ENCODE results near the gene ECEL1.

ECEL1 gene

DNA sequence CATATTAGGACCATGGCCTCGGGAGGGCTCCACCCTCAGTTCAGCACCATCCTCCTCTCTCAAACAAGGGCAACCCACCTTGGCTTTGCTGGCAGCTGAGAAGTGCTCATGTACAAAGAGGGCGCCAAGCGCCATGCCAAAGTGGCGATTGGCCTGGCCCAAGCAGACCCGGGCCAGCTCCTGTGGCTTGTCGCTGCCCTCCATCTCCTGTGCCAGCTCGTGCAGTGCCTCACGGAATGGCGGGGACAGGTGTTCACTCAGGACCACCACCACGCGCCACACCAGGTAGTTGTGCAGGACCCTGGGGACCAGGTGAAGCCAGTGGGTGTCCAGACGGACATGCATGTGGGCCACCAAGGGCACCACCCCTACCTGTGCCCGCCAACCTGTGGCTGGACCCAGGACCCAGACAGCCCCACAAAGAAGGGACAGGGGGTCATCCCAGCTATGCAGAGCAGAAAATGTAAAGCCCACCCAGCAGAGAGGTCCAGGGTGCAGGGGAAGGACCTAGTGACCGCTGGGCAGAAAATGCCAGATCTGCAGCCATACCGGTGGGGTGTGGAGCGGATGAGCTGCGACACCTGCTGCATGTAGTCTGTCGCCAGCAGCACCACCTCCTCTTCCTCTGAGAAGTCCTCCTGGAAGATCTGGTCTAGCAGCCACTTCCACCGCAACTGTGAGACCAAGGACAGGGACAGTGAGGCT, 3.6 kb downstream of the ECEL1 start:
- H3K36me3 Mint-ChIP-seq, result no peaks in the 10 kb centered on the region
- no peak overlapping the region for H3K27ac Mint-ChIP-seq
- peaks cover 14% of the 10 kb centered on the region for H3K27me3 Mint-ChIP-seq
- no peak overlapping the region for H3K4me3 Mint-ChIP-seq
- H3K9me3 Mint-ChIP-seq, result no peaks in the 10 kb centered on the region
- peaks cover 9% of the 10 kb centered on the region for H3K4me1 Mint-ChIP-seq

GRCh38 chr2:232483311-232483922, 4.2 kb downstream of the ECEL1 start:
- Mint-ChIP-seq H3K27ac (no peak overlapping the region), H3K27me3 (peaks cover 9% of the 10 kb centered on the region), H3K4me1 (peaks cover 5% of the 10 kb centered on the region), H3K4me3 (no peak overlapping the region), H3K9me3 (no peaks in the 10 kb centered on the region), H3K36me3 (no peaks in the 10 kb centered on the region)

DNA sequence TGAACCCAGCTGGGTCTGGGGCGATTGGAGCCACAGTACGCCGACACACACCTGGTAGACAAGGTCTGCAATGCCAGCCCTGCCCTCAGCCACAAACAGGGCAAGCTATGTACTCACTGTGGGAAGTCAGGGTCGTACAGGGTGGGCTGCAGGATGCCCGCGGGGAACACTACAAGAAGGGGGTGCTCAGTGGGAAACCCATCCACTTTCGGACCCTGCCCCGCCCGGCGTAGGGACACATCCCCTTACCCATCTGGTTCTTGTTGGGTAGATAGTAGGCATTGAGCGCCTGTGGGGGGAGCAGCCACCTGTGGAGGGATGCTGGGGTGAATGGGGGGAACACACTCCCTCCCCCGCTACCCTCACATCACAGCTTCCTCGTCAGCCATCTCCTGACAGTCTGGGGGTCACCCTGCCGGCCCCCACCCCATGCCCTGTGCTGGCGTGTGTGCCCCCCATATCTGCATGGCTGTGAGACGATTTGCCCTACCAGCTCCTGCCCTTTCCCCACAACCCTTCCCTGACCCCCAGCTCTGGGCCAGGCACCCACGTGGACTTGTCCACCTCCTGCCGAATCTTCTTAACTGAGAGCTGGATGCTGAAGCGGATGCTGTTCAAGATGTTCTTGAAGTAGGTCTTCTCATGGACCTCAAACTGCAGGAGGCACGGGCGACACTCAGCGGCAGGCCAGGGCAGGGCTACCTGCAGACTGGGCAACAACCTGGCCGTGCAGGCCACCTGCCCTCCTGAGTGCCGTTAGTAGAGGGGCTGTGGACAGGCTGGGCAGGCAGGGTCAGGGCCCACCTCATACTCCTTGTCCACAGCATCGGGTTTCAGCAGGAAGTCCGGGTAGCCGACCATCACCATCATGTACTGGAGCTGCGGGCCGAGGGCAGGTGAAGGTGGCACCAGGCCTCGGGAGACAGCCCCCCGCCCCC, 5.1 kb downstream of the ECEL1 start:
- no peaks in the 10 kb centered on the region for H3K9me3 Mint-ChIP-seq
- H3K36me3 Mint-ChIP-seq, result no peaks in the 10 kb centered on the region
- H3K4me3 Mint-ChIP-seq, result no peak overlapping the region
- H3K4me1 Mint-ChIP-seq, result peaks cover 5% of the 10 kb centered on the region
- H3K27me3 Mint-ChIP-seq, result peaks cover 9% of the 10 kb centered on the region
- H3K27ac Mint-ChIP-seq, result no peak overlapping the region

DNA sequence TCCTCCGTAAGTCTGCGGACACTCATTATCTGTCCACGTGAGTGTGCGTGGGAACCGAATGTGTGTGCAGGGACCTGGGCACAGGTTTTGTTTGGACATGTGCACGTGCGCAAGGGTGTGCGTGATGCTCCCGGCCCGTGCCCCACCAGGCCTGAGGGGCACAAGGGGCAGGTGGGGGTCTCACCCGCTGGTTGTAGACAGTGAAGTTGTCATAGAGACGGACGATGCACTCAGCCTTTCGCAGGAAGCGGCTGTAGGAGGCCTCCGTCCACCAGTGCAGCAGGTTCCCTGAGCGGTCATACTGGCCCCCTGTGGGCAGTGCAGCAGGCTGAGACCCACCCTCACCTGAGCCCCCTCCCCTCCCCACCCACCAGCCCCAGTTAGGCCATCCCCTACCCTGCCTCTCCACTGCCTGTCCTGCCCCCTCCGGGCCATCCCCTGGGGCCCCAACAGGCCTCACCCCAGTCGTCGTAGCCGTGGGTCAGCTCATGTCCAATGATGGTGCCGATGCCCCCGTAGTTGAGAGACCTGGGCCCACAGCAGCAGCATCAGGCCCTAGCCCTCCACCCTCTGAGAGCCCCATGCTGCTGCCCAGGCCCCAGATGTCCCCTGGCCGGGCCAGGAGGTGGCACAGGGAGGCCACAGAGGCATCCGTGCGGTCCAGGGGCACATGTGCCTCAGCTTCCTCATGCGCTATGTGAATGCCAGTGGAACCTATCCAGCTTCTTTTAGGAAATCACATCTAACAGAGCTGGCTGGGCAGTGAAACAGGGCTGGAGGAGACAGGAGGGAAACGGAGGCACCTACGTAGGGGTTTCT, 6.1 kb downstream of the ECEL1 start:
- Mint-ChIP-seq H3K27ac (no peak overlapping the region), H3K4me3 (no peak overlapping the region), H3K4me1 (peaks cover 5% of the 10 kb centered on the region), H3K27me3 (peaks cover 9% of the 10 kb centered on the region), H3K9me3 (no peaks in the 10 kb centered on the region), H3K36me3 (no peaks in the 10 kb centered on the region)

- no peaks in the 10 kb centered on the region for H3K9me3 Mint-ChIP-seq
- H3K27ac Mint-ChIP-seq, result peak overlapping the region; percentile 68
- no peaks in the 10 kb centered on the region for H3K36me3 Mint-ChIP-seq
- peaks cover 5% of the 10 kb centered on the region for H3K4me1 Mint-ChIP-seq
- peaks cover 10% of the 10 kb centered on the region for H3K27me3 Mint-ChIP-seq
- no peak overlapping the region for H3K4me3 Mint-ChIP-seq
These were observed 7.1 kb downstream of the ECEL1 start for GRCh38 chr2:232480201-232481190.

DNA sequence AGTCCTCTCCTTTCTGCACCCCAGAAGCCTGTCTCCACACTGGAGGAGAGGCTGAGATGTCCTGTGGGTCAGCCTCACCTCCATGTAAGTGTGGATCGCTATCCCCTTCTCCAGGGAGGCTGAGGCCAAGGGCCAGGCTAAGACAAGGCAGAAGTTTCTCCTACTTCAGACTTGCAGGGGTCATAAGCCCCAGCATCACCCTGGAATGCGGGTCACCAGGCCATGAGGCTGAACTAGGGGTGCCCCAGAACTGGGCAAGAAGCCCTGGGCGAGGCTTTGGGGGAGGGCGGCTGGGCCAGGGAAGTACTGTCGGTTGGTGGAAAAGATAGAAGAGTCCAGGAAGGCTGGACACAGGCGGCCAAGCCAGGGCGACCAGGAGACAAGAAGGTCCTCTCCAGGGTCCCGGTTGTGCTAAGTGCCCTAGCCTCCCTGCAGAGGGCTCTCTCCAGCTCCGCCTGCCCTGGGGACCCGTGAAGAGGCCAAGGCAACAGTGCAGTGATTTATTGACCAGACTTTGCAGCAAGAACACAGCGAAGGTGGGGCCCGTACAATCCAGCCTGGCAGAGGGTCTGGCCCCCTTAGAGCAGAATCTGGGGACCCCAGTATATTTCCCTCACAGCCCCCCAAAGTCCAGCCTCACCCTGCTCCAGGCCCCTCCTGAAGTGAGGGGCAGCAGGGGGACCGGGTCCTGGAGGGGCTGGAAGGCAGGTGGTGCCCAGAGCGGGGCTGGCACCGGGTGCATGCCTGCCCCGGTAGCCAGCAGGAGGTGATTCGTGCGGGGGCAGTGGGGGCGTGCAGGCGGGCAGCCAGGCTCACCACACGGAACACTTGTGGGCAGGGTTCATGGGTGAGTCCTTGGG, 8.1 kb downstream of the ECEL1 start:
- H3K4me3 Mint-ChIP-seq, result no peak overlapping the region
- no peaks in the 10 kb centered on the region for H3K9me3 Mint-ChIP-seq
- no peaks in the 10 kb centered on the region for H3K36me3 Mint-ChIP-seq
- H3K27ac Mint-ChIP-seq, result no peak overlapping the region
- peaks cover 3% of the 10 kb centered on the region for H3K27me3 Mint-ChIP-seq
- no peaks in the 10 kb centered on the region for H3K4me1 Mint-ChIP-seq

DNA sequence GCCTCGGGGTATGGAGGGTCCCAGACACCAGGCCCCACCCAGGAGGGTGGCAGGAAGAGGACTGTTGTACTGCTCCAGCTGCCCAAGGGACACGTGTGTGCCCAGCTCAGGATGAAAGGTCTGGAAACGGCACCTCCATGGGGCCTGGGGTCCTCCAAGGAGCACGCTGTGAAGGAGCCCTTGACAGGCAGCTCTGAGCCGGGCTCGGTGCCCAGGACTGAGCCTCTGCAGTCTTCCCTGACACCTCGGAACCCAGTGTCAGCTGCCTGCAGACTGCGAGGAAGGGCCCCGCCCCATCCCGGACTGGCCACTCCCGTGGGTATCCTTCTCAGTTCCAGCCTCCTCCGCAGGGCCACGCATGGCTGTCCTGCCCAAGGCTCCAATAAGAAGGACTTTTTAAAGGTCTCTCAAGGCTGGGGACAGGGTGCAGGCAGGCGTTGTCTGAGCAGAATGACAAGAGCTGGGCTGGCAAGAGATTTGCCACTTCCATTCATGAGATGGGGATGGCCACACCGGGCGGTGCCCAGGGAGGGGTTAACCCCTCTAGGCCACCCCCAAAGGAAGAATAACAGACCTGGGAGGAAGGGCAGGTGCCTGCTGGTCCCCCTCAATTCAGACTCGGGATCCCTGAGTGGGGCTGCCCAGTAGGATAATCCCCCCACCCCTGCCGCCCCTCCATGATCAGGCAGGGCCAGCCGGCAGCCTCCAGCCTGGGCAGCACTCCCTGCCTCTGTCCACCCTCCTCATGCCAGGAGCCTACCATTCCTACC, 8.9 kb downstream of the ECEL1 start:
- H3K4me1 Mint-ChIP-seq, result no peaks in the 10 kb centered on the region
- H3K27ac Mint-ChIP-seq, result no peak overlapping the region
- peaks cover 1% of the 10 kb centered on the region for H3K27me3 Mint-ChIP-seq
- no peaks in the 10 kb centered on the region for H3K36me3 Mint-ChIP-seq
- H3K4me3 Mint-ChIP-seq, result no peak overlapping the region
- H3K9me3 Mint-ChIP-seq, result no peaks in the 10 kb centered on the region

DNA sequence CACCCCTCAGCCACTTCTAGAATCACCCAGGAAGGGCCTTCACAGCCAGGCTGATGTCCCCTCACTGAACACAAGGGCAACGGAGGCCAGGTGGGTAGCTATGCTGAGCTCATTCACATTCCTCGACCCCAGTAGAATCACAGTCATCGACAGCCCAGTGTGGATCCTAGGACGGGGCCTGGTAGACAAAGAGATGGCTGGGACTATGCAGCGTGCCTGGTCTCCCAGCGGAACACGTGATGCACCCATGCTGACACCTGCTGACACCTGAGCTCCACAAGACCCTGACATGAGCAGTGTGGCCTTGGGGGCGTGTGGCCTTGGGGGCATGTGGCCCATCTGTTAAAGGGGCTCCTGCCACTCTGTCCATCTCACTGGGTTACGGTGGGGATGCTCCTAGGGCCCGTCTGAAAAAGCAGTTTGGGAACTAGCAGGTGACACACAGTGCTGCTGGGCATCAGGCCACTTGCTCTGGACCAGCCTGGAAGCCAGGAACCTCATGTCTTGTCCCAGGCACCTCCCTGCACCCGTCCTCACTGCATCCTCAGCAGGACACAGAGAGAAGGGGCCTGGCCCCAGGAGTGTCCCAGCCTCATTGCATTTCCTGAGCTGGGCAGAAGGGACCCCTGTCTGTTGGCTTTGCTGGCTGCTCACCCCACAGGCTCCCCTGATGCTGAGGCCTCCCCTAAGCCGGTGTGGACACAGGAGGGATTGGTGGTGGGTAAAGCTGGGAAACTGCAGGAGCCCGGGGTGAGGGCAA, 9.7 kb downstream of the ECEL1 start:
- no peak overlapping the region for H3K4me3 Mint-ChIP-seq
- peaks cover 2% of the 10 kb centered on the region for H3K27me3 Mint-ChIP-seq
- no peaks in the 10 kb centered on the region for H3K4me1 Mint-ChIP-seq
- no peak overlapping the region for H3K27ac Mint-ChIP-seq
- peaks cover 1% of the 10 kb centered on the region for H3K9me3 Mint-ChIP-seq
- peaks cover 2% of the 10 kb centered on the region for H3K36me3 Mint-ChIP-seq

DNA sequence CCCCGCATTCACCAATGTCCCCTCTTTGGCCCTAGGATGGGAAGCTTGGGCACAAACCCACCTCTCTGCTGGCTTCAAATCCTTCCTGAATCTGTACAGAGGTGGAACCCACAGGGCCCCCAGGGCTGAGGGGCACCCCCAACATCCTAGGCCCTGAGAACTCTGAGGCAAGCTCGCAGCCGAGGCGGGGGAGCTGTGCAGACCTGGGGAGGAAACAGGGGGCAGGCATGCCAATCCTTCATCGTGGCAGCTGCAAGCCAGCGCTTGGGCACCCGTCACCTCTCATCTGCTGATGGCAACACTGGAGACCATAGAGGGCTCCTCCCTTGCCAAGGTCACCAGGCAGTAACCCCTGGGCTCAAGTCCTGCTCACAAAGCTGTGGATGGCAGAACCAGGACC, 10.8 kb downstream of the ECEL1 start:
- Mint-ChIP-seq H3K4me1 (no peaks in the 10 kb centered on the region), H3K27ac (no peak overlapping the region), H3K27me3 (peaks cover 8% of the 10 kb centered on the region), H3K4me3 (no peak overlapping the region), H3K36me3 (peaks cover 4% of the 10 kb centered on the region), H3K9me3 (peaks cover 13% of the 10 kb centered on the region)

DNA sequence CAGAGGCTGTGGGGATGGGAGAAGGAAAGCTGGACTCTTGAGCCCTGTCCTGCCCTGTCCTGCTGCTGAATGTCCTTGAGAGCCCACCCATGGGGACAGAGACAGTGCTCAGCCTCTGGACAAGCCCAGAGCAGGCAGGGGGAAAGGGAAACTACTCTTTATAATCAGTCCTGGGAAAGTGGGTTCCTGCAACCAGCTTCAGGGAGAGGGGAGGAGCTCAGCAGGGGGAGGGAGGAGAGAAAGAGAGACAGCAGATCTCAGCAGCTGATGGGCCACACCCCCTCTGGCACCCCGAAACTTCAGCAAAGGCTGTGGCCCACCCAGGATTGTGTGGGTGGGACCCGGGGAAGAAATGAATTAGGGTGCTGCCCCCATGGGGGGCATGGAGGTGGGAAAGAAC, 11.6 kb downstream of the ECEL1 start:
- peaks cover 18% of the 10 kb centered on the region for H3K9me3 Mint-ChIP-seq
- H3K4me3 Mint-ChIP-seq, result no peak overlapping the region
- H3K27ac Mint-ChIP-seq, result no peak overlapping the region
- H3K27me3 Mint-ChIP-seq, result peaks cover 13% of the 10 kb centered on the region
- peaks cover 4% of the 10 kb centered on the region for H3K36me3 Mint-ChIP-seq
- H3K4me1 Mint-ChIP-seq, result no peaks in the 10 kb centered on the region

DNA sequence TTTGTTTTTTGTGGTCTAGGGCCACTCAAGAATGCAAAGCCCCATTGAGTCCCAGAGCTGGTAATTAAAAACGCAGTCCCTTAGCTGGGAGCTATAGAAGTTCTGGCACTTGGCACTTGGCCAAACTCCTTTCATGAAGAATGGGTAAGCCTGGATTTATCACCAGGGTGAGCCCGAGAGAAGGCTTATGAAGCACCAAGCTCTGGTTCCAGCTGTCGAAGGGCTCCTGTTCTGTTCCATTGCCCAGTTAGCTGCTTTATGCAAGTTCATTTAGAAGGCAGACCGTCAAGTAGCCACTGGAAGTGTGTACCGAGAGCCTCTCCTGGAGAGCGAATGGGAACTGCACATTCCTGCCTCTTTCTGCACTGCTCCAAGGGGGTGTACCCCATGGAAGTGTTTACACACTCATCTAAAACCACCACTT, 14.2 kb downstream of the ECEL1 start:
- peaks cover 18% of the 10 kb centered on the region for H3K9me3 Mint-ChIP-seq
- H3K36me3 Mint-ChIP-seq, result peaks cover 4% of the 10 kb centered on the region
- peaks cover 13% of the 10 kb centered on the region for H3K27me3 Mint-ChIP-seq
- H3K27ac Mint-ChIP-seq, result no peak overlapping the region
- H3K4me3 Mint-ChIP-seq, result no peak overlapping the region
- no peaks in the 10 kb centered on the region for H3K4me1 Mint-ChIP-seq

DNA sequence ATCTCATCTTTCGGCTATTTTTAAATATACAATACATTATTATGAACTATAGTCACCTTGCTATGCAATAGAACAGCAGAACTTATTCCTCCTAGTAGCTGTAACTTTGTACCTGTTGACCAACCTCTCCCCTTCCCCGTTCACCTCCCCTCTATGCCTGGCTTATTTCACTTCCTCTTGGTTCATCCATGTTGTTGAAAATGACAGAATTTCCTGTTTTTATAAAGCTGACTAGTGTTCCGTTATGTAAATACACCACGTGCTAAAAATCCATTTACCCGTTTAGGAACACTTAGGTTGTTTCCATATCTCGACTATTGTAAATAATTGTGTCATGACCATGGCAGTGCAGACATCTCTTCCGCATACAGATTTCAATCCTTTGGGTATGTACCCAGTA, 21.4 kb downstream of the ECEL1 start:
- Mint-ChIP-seq H3K27me3 (peaks cover 2% of the 10 kb centered on the region), H3K4me1 (no peaks in the 10 kb centered on the region), H3K27ac (no peak overlapping the region), H3K4me3 (no peak overlapping the region), H3K36me3 (no peaks in the 10 kb centered on the region), H3K9me3 (no peaks in the 10 kb centered on the region)

All from activated naive CD4-positive, alpha-beta T cell treated with anti-CD3 and anti-CD28 coated beads, Interleukin-2, amount 50 U/mL, for 24 hours (primary cell).